HG02678 (cell line): Measurements from ENCODE around the gene SMURF1.

Experiments
- ATAC-seq: cut with Tn5 transposase; IDR thresholded peaks from one replicate; pipeline ENCODE4 v1.9.1; 2021; ENCODE audit warnings: mild to moderate bottlenecking, moderate library complexity; ENCODE audit not compliant: unreplicated experiment

SMURF1 gene

GRCh38 chr7:99098286-99098823, 45.6 kb downstream of the SMURF1 start:
- no peak for ATAC-seq

GRCh38 chr7:99097730-99098129, 46.2 kb downstream of the SMURF1 start:
- ATAC-seq: no peak

- ATAC-seq: no peak
These were observed 47.6 kb downstream of the SMURF1 start for GRCh38 chr7:99096124-99096887.

GRCh38 chr7:99095698-99096097, 48.2 kb downstream of the SMURF1 start:
- ATAC-seq: no peak

GRCh38 chr7:99094401-99094800, 49.5 kb downstream of the SMURF1 start:
- no peak for ATAC-seq

- ATAC-seq: no peak
These were observed 51.7 kb downstream of the SMURF1 start for GRCh38 chr7:99092064-99092720.

- ATAC-seq: no peak
These were observed 53.0 kb downstream of the SMURF1 start for GRCh38 chr7:99090771-99091542.

GRCh38 chr7:99089914-99090629, 53.8 kb downstream of the SMURF1 start:
- no peak for ATAC-seq

GRCh38 chr7:99086944-99087343, 57.0 kb downstream of the SMURF1 start:
- no peak for ATAC-seq

- no peak for ATAC-seq
These were observed 57.4 kb downstream of the SMURF1 start for GRCh38 chr7:99086532-99086931.

- no peak for ATAC-seq
These were observed 60.2 kb downstream of the SMURF1 start for GRCh38 chr7:99083733-99084132.

- ATAC-seq: no peak
These were observed 60.7 kb downstream of the SMURF1 start for GRCh38 chr7:99083068-99083651.

- ATAC-seq: no peak
These were observed 63.2 kb downstream of the SMURF1 start for GRCh38 chr7:99080679-99081078.

- no peak for ATAC-seq
These were observed 64.8 kb downstream of the SMURF1 start for GRCh38 chr7:99079104-99079503.

GRCh38 chr7:99078416-99078815, 65.5 kb downstream of the SMURF1 start:
- ATAC-seq: no peak

- ATAC-seq: no peak
These were observed 67.3 kb downstream of the SMURF1 start for GRCh38 chr7:99076615-99077014.

- ATAC-seq: no peak
These were observed 70.0 kb downstream of the SMURF1 start for GRCh38 chr7:99073839-99074446.

GRCh38 chr7:99072126-99072525, 71.8 kb downstream of the SMURF1 start:
- no peak for ATAC-seq

GRCh38 chr7:99070361-99070760, 73.5 kb downstream of the SMURF1 start:
- ATAC-seq: no peak
